Liver (tissue), 9 donors: Measurements from ENCODE around the gene GCN1. TPM values are rescaled to one million over a fixed set of nuclear protein-coding genes. Genes with fewer than 3 reads are reported as not detected.
A peak's percentile ranks its signal among the peaks of the same experiment; 100 is the strongest.

Experiments
- DNase-seq: peaks from one replicate; pipeline ENCODE4 v3.0.0-alpha.2; 2017; ENCODE audit warnings: low spot score
- H3K27ac ChIP-seq, 2 donors: one replicate each; pipeline ENCODE4 v1.7.0; 2013; ENCODE audit warnings: inconsistent platforms in 2 of 2, low read length in 2 of 2, control low read depth in 1 of 2, low read depth in 1 of 2, mild to moderate bottlenecking in 1 of 2
- H3K27me3 ChIP-seq, 4 donors: one replicate each; pipeline versions ENCODE4 v1.6.1 to v1.7.0; 2013; ENCODE audit warnings: low read length in 3 of 4, inconsistent platforms in 1 of 4, mild to moderate bottlenecking in 1 of 4, moderate library complexity in 1 of 4; ENCODE audit not compliant: control insufficient read depth in 4 of 4, insufficient read depth in 4 of 4
- H3K36me3 ChIP-seq, 4 donors: one replicate each; pipeline versions ENCODE4 v1.6.1 to v1.7.0; 2013; ENCODE audit warnings: low read length in 3 of 4, mild to moderate bottlenecking in 3 of 4, low read depth in 1 of 4, moderate library complexity in 1 of 4; ENCODE audit not compliant: control insufficient read depth in 4 of 4, insufficient read depth in 3 of 4
- H3K4me1 ChIP-seq, 4 donors: one replicate each; pipeline versions ENCODE4 v1.6.1 to v1.7.0; 2013; ENCODE audit warnings: low read length in 3 of 4, mild to moderate bottlenecking in 3 of 4, moderate library complexity in 1 of 4; ENCODE audit not compliant: control insufficient read depth in 4 of 4, insufficient read depth in 4 of 4
- H3K4me3 ChIP-seq, 3 donors: one replicate each; pipeline versions ENCODE4 v1.6.1 to v1.7.0; 2013; ENCODE audit warnings: low read length in 3 of 3, control low read depth in 1 of 3, low read depth in 1 of 3, mild to moderate bottlenecking in 1 of 3
- H3K9ac ChIP-seq, 2 donors: one replicate each; pipeline ENCODE4 v1.7.0; 2013; ENCODE audit warnings: low read length in 2 of 2, mild to moderate bottlenecking in 2 of 2, moderate library complexity in 2 of 2, control low read depth in 1 of 2, low read depth in 1 of 2
- H3K9me3 ChIP-seq, 4 donors: one replicate each; pipeline versions ENCODE4 v1.6.1 to v1.7.0; 2013; ENCODE audit warnings: low read length in 3 of 4; ENCODE audit not compliant: control insufficient read depth in 4 of 4
- EGR1 ChIP-seq, 2 donors: IDR thresholded peaks; 2 replicates each; pipeline ENCODE4 v1.6.1; 2016 to 2018; ENCODE audit warnings: antibody characterized with exemption in 2 of 2, low read depth in 2 of 2
- FOXA2 ChIP-seq: IDR thresholded peaks from 2 replicates; pipeline ENCODE4 v1.6.1; 2016; ENCODE audit warnings: antibody characterized with exemption
- GABPA ChIP-seq, 2 donors: IDR thresholded peaks in 1 of 2; conservative IDR thresholded peaks in 1 of 2; 2 replicates each; pipeline ENCODE4 v1.6.1; 2016; ENCODE audit warnings: antibody characterized with exemption in 2 of 2, mild to moderate bottlenecking in 1 of 2, moderate library complexity in 1 of 2
- HNF4G ChIP-seq: IDR thresholded peaks from 2 replicates; pipeline ENCODE4 v1.6.1; 2016; ENCODE audit warnings: antibody characterized with exemption
- JUND ChIP-seq, 2 donors: IDR thresholded peaks; 2 replicates each; pipeline ENCODE4 v1.6.1; 2016; ENCODE audit warnings: antibody characterized with exemption in 2 of 2
- NR2F2 ChIP-seq: IDR thresholded peaks from 2 replicates; pipeline ENCODE4 v1.6.1; 2016; ENCODE audit warnings: antibody characterized with exemption
- RAD21 ChIP-seq, 2 donors: IDR thresholded peaks; 2 replicates each; pipeline ENCODE4 v1.6.1; 2016; ENCODE audit warnings: antibody characterized with exemption in 2 of 2, mild to moderate bottlenecking in 2 of 2
- REST ChIP-seq: IDR thresholded peaks from 2 replicates; pipeline ENCODE4 v1.6.1; 2016; ENCODE audit warnings: antibody characterized with exemption, mild to moderate bottlenecking
- RXRA ChIP-seq, 2 donors: IDR thresholded peaks; 2 replicates each; pipeline ENCODE4 v1.6.1; 2017 to 2018; ENCODE audit warnings: antibody characterized with exemption in 2 of 2, mild to moderate bottlenecking in 1 of 2
- TAF1 ChIP-seq: conservative IDR thresholded peaks from 2 replicates; pipeline ENCODE4 v1.6.1; 2016; ENCODE audit warnings: antibody characterized with exemption, mild to moderate bottlenecking
- ZBTB33 ChIP-seq: IDR thresholded peaks from 2 replicates; pipeline ENCODE4 v1.6.1; 2016; ENCODE audit warnings: antibody characterized with exemption
- WGBS: extraction: QIAGEN DNeasy Blood & Tissue Kit; methylation state at CpG from one replicate; pipeline ENCODE4 v1.1.7; 2013; 5-methylcytosine and 5-hydroxymethylcytosine counted together
- polyA plus RNA-seq, 2 donors: library from polyadenylated mRNA; stranded (reverse) in 1 of 2; unstranded in 1 of 2; fragments of 200-250 nt in 1 of 2; fragments of >200 nt in 1 of 2; fragmentation: Nextera tagmentation in 1 of 2; extraction: Ambion mirVana in 1 of 2; gene quantifications; one replicate each; pipeline versions ENCODE4 v1.2.1 to v1.2.3, GENCODE V29; 2013 to 2015
- total RNA-seq, 2 donors: library from RNA; depleted of rRNA; stranded (reverse); fragments of >200 nt; gene quantifications; one replicate each; pipeline ENCODE4 v1.2.3, GENCODE V29; 2014
- TF ChIP-seq, protein P1 (sequence below): fragments of 150-350 bp; IDR thresholded peaks from 2 replicates; pipeline ENCODE4 v1.5.1; 2017; ENCODE audit warnings: improper control_type of control experiment, low read depth, low read length; ENCODE audit not compliant: missing input control
- TF ChIP-seq, protein P2 (sequence below): IDR thresholded peaks from 2 replicates; pipeline ENCODE4 v1.6.1; 2016; ENCODE audit warnings: antibody characterized with exemption
- donor health status: healthy.
- donor health status: healthy.
- donor health status: healthy.
- donor health status: healthy.
- donor health status: healthy.

GCN1 gene
- total and polyA plus RNA-seq, 4 donors = 7.3 to 78.6 (median 25.8) TPM

DNA sequence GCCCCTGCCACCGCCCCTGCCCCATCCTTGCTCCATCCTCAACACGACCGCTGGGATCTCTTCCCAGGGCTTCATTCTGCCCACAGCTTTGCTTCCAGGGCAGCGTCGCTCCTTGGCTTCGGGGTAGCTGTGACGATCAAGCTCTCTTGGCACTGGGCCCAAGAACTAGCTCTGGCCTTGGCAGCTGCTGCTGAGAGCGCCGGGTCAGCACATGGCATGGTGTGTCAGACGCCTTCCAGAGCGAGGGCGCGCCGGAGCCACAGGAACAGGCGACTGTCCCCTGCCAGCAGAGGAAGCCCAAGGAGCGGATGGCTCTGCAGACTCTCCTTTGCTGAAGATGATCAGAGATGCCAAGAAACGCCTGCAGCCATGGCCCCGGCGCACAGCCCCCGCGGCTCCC is 93.9 kb downstream of the GCN1 start:
- Histone ChIP-seq H3K4me1 (peaks cover 0 to 9% (median 3%) of the 10 kb centered on the region in 4 donors), H3K27me3 (no peaks in the 10 kb centered on the region), H3K9me3 (no peaks in the 10 kb centered on the region), H3K4me3 (no peak overlapping the region), H3K36me3 (peaks cover 12 to 44% (median 17%) of the 10 kb centered on the region in 4 donors), H3K27ac (no peak overlapping the region), H3K9ac (no peak overlapping the region)
- TF ChIP-seq NR2F2 (peak; percentile 28), REST (no peak)
- no peak for DNase-seq
- 76% methylated on average over 21 of the region's 21 CpGs for WGBS

DNA sequence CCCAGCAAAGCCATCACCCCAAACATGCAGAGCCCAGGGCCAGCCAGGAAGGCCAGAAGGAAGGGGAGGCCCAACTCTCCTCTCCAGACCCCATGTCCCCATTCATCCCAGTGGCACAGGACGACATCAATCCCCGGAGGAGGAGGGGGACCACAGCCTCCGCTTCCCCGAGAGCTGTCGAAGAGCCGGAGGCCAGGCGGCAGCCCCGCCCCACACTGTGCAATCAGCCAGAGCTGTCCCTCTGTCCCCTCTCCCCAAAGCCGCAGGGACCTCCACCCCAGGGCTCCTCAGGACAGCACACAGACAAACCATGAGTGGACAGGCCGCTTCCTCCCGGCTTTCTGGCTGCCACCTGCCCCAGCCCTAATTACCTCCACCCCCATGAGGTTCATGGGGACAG is 94.8 kb downstream of the GCN1 start:
- 97% methylated on average over 11 of the region's 11 CpGs for WGBS
- Histone ChIP-seq H3K4me3 (no peak overlapping the region), H3K27me3 (no peaks in the 10 kb centered on the region), H3K9ac (no peak overlapping the region), H3K4me1 (peaks cover 0 to 9% (median 3%) of the 10 kb centered on the region in 4 donors), H3K36me3 (peaks cover 12 to 43% (median 15%) of the 10 kb centered on the region in 4 donors), H3K9me3 (no peaks in the 10 kb centered on the region), H3K27ac (no peak overlapping the region)
- DNase-seq = no peak
- TF ChIP-seq RXRA (IDR thresholded peaks at IDR 0.05) (no peak), RAD21 (IDR thresholded peaks at IDR 0.05) (no peak), EGR1 (IDR thresholded peaks at IDR 0.05; ENCODE audit: low read depth in 2 of 2) (no peak), FOXA2 (no peak), TAF1 (no peak), JUND (IDR thresholded peaks at IDR 0.05) (no peak), GABPA (IDR thresholded peaks at IDR 0.05 in 1 of 2, conservative IDR thresholded peaks at IDR 0.05 in 1 of 2) (no peak), ZBTB33 (no peak), REST (no peak), HNF4G (no peak)
- TF ChIP-seq, protein P1, sequence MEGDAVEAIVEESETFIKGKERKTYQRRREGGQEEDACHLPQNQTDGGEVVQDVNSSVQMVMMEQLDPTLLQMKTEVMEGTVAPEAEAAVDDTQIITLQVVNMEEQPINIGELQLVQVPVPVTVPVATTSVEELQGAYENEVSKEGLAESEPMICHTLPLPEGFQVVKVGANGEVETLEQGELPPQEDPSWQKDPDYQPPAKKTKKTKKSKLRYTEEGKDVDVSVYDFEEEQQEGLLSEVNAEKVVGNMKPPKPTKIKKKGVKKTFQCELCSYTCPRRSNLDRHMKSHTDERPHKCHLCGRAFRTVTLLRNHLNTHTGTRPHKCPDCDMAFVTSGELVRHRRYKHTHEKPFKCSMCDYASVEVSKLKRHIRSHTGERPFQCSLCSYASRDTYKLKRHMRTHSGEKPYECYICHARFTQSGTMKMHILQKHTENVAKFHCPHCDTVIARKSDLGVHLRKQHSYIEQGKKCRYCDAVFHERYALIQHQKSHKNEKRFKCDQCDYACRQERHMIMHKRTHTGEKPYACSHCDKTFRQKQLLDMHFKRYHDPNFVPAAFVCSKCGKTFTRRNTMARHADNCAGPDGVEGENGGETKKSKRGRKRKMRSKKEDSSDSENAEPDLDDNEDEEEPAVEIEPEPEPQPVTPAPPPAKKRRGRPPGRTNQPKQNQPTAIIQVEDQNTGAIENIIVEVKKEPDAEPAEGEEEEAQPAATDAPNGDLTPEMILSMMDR = no peak
- TF ChIP-seq, protein P2, sequence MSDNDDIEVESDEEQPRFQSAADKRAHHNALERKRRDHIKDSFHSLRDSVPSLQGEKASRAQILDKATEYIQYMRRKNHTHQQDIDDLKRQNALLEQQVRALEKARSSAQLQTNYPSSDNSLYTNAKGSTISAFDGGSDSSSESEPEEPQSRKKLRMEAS = no peak
